Endothelial cell of umbilical vein (primary cell): ENCODE results near the gene ZP4. TPM values are rescaled to one million over a fixed set of nuclear protein-coding genes. Genes with fewer than 3 reads are reported as not detected.

Source experiments
- BruUV-seq: library from RNA; stranded (reverse); fragments of 400-500 nt; replicated peaks from 2 replicates; lab custom pipeline; 2021; lab: Mats Ljungman, UMichigan
- CTCF ChIA-PET: fragments of 300-600, 350-600 bp; sonication (Branson Sonifier 250); formaldehyde crosslinking; loops from one replicate; lab custom pipeline; 2021; ENCODE audit warnings: antibody characterized with exemption, inconsistent platforms; lab: Charles Lee
- POLR2A ChIA-PET: fragments of 300-600, 350-600 bp; sonication (Branson Sonifier 250); formaldehyde crosslinking; loops from one replicate; lab custom pipeline; 2021; ENCODE audit warnings: antibody characterized with exemption, inconsistent platforms; lab: Charles Lee
- DNase-seq: peaks from one replicate; pipeline ENCODE4 v3.0.0-alpha.2; 2011; ENCODE audit warnings: low read depth, low spot score
- FAIRE-seq: peaks from 2 replicates; lab custom pipeline; 2011; peaks lifted over from hg19 to GRCh38; lab: Jason Lieb, UNC
- H2AFZ ChIP-seq: 2 replicates; pipeline ENCODE4 v1.6.0; 2012; ENCODE audit warnings: low read depth, low read length, control low read depth, inconsistent platforms
- H3K27ac ChIP-seq: 2 replicates; pipeline ENCODE4 v1.5.1; 2011; ENCODE audit warnings: low read depth, mild to moderate bottlenecking, control low read depth, low read length, moderate library complexity; ENCODE audit not compliant: insufficient read depth
- H3K27me3 ChIP-seq, 2 experiments: 2 replicates each; pipeline versions ENCODE4 v1.6.0 to v1.6.1; 2011; ENCODE audit warnings: low read length in 2 of 2, mixed read lengths in 1 of 2; ENCODE audit not compliant: control insufficient read depth in 2 of 2, insufficient read depth in 2 of 2
- H3K36me3 ChIP-seq, 2 experiments: 2 replicates in 1 of 2; 3 replicates in 1 of 2; pipeline ENCODE4 v1.5.1; 2011; ENCODE audit warnings: low read length in 2 of 2, mild to moderate bottlenecking in 1 of 2, moderate library complexity in 1 of 2; ENCODE audit not compliant: control insufficient read depth in 2 of 2, insufficient read depth in 2 of 2; ENCODE audit errors: extremely low read depth in 1 of 2
- H3K4me1 ChIP-seq: 3 replicates; pipeline ENCODE4 v1.5.1; 2011; ENCODE audit warnings: mild to moderate bottlenecking, low read length; ENCODE audit not compliant: control insufficient read depth, insufficient read depth; ENCODE audit errors: extremely low read depth
- H3K4me2 ChIP-seq: 2 replicates; pipeline ENCODE4 v1.6.1; 2011; ENCODE audit warnings: low read length, control low read depth, mixed read lengths; ENCODE audit not compliant: insufficient read depth
- H3K4me3 ChIP-seq, 3 experiments: fragments of 200-600 bp in 1 of 3; sonication (generic), shearing (Covaris generic) in 1 of 3; replicated peaks in 1 of 3; 2 replicates each; pipeline ENCODE4 v1.5.1; 2011 to 2016; ENCODE audit warnings: control low read depth in 3 of 3, low read length in 3 of 3, mild to moderate bottlenecking in 2 of 3, inconsistent platforms in 1 of 3, low read depth in 1 of 3, moderate library complexity in 1 of 3; ENCODE audit not compliant: insufficient read depth in 1 of 3
- H3K79me2 ChIP-seq: 2 replicates; pipeline ENCODE4 v1.6.0; 2012; ENCODE audit warnings: low read length, inconsistent platforms; ENCODE audit not compliant: control insufficient read depth, insufficient read depth
- H3K9ac ChIP-seq: replicated peaks from 2 replicates; pipeline ENCODE3; 2011; ENCODE audit warnings: low read length, control low read depth; ENCODE audit not compliant: insufficient read depth; ENCODE audit errors: extremely low read depth
- H3K9me1 ChIP-seq: replicated peaks from 3 replicates; pipeline ENCODE4 v1.6.0; 2011; ENCODE audit warnings: mild to moderate bottlenecking, low read length; ENCODE audit not compliant: control insufficient read depth, insufficient read depth; ENCODE audit errors: extremely low read depth
- H3K9me3 ChIP-seq: replicated peaks from 2 replicates; pipeline ENCODE4 v1.5.1; 2012; ENCODE audit warnings: low read length, inconsistent platforms; ENCODE audit not compliant: control insufficient read depth, insufficient read depth
- H4K20me1 ChIP-seq: replicated peaks from 2 replicates; pipeline ENCODE3; 2011; ENCODE audit warnings: mild to moderate bottlenecking, low read length; ENCODE audit not compliant: control insufficient read depth, insufficient read depth; ENCODE audit errors: extremely low read depth
- EZH2 ChIP-seq: IDR thresholded peaks from 2 replicates; pipeline ENCODE4 v1.6.1; 2012; ENCODE audit warnings: borderline replicate concordance, low read depth, mild to moderate bottlenecking, moderate library complexity, low read length, inconsistent platforms; ENCODE audit not compliant: severe bottlenecking
- FOS ChIP-seq: IDR thresholded peaks from 2 replicates; pipeline ENCODE4 v1.6.1; 2011; ENCODE audit warnings: mild to moderate bottlenecking, low read length, moderate library complexity, borderline replicate concordance; ENCODE audit not compliant: insufficient read depth
- GATA2 ChIP-seq: IDR thresholded peaks from 2 replicates; pipeline ENCODE4 v1.7.0; 2011; ENCODE audit warnings: low read depth, mild to moderate bottlenecking, moderate library complexity, mixed read lengths, low read length; ENCODE audit not compliant: insufficient read length, insufficient read depth
- JUN ChIP-seq: IDR thresholded peaks from 2 replicates; pipeline ENCODE4 v1.6.1; 2011; ENCODE audit warnings: borderline replicate concordance, low read depth; ENCODE audit not compliant: insufficient read length, insufficient read depth
- MYC ChIP-seq: IDR thresholded peaks from one replicate; pipeline ENCODE4 v1.6.1; 2011; ENCODE audit warnings: mild to moderate bottlenecking, low read depth, low read length
- POLR2A ChIP-seq: IDR thresholded peaks from 2 replicates; pipeline ENCODE4 v1.6.1; 2012; ENCODE audit warnings: low read depth, mild to moderate bottlenecking, control low read depth, low read length
- POLR2AphosphoS5 ChIP-seq: IDR thresholded peaks from 2 replicates; pipeline ENCODE4 v1.6.1; 2012; ENCODE audit warnings: low read depth, mild to moderate bottlenecking, control low read depth, low read length, moderate library complexity; ENCODE audit not compliant: insufficient read depth
- dilution Hi-C: fragments of 300-500 bp; cut with MboI; formaldehyde crosslinking; loops from one replicate; pipeline ENCODE4 v1.15.0; 2019; ENCODE audit warnings: low sequenced_read_pairs; ENCODE audit not compliant: extremely low pct_ligation_motif_present
- intact Hi-C: fragments of 100-400 bp; cut with micrococcal nuclease; formaldehyde crosslinking; loops from one replicate; pipeline ENCODE4 v1.10.0; 2022
- polyA plus RNA-seq, 4 experiments: library from polyadenylated mRNA; depleted of rRNA in 3 of 4; stranded (reverse) in 3 of 4; unstranded in 1 of 4; fragments of >200 nt; gene quantifications; 2 replicates each; pipeline versions ENCODE4 v1.2.1 to v1.2.3, GENCODE V29; 2011 to 2012; ENCODE audit warnings: missing spikeins in 1 of 4
- total RNA-seq: library from RNA; stranded (reverse); gene quantifications from 2 replicates; pipeline ENCODE4 v1.2.3, GENCODE V29; 2021
- TF ChIP-seq, protein P1 (sequence below): IDR thresholded peaks from 2 replicates; pipeline ENCODE4 v1.6.1; 2011; ENCODE audit not compliant: insufficient read depth, insufficient read length
- TF ChIP-seq, protein P2 (sequence below), 2 donors: IDR thresholded peaks; 1 replicate in 1 of 2; 2 replicates in 1 of 2; pipeline ENCODE4 v1.5.1; 2011; ENCODE audit warnings: low read length in 2 of 2, mild to moderate bottlenecking in 2 of 2, moderate library complexity in 2 of 2, control low read depth in 1 of 2, inconsistent platforms in 1 of 2, low read depth in 1 of 2; ENCODE audit not compliant: insufficient read depth in 1 of 2; ENCODE audit errors: extremely low read depth in 1 of 2

Gene ZP4
- total and polyA plus RNA-seq, 2 donors (not counting 3 experiments of a cell fraction or from before 2014, with no cell fraction given), result not detected

DNA sequence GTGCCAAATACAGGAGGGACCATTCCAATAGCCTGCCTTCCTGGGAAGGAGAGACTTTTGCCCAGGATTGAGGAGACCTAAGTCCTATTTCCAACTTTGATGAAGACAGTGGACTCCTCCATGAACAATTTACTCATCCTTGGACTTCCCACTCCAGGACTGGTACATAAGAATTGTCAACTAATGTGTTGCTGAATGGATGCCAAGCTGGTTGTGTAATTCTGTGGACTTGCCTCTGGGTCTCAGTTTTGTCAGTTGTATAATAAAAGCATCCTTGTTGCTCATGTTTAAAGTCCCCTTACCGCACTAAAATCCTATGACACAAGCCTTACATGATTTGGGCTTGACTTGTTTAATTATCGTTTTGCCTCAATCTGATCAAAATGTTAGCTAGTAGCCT is 13.2 kb upstream of the ZP4 start:
- Histone ChIP-seq H4K20me1 (no peaks in the 10 kb centered on the region), H3K4me1 (no peaks in the 10 kb centered on the region), H3K9me1 (no peaks in the 10 kb centered on the region), H3K79me2 (no peaks in the 10 kb centered on the region), H3K4me2 (no peak overlapping the region), H3K36me3 (no peaks in the 10 kb centered on the region), H3K9ac (no peak overlapping the region), H3K27ac (no peak overlapping the region), H2AFZ (no peak overlapping the region), H3K9me3 (peaks cover 9% of the 10 kb centered on the region), H3K4me3 (no peak overlapping the region), H3K27me3 (no peaks in the 10 kb centered on the region)
- FAIRE-seq, result no peak
- CTCF ChIA-PET, result no interaction called here
- DNase-seq, result no peak
- POLR2A ChIA-PET, result no interaction called here
- BruUV-seq, result no TSS peak
- TF ChIP-seq, protein P1, sequence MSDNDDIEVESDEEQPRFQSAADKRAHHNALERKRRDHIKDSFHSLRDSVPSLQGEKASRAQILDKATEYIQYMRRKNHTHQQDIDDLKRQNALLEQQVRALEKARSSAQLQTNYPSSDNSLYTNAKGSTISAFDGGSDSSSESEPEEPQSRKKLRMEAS, result no peak
- intact Hi-C loops (no loop called here), dilution Hi-C loops (no loop called here)

DNA sequence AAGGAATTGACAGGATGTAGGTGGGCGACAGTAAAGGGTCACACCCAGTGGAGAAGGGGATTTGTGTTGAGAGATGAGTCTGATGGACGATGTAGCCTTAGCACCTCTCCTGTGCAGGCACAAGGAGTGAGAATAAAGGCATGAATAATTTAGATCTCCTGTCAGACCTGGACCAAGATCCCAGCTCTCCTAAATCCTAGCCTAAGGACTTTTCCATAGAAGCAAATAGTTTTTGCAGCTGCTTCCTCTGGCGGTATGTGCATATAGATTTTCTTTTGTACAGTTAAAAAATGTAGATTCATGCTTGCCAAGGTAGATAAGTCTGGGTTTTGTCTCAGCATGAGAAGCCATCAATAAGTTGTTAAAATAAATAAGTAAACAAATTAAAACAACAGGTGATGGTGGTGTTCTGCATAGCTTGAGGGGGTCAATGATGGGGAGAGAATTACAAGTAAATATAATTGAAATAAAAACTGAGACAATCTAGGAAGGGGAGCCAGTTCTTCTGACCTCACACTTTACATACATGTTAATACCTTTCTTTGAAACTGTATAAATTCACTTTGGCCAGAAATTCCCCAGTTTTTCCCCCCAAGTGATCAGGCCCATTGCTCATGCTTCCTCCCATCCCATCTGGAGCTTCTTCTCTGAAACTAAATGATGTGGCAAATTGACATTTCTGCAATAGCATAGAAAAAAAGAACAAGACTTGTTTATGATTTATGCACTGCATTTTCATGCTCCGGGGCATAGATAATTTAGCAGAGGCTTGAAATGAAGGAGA is 12.4 kb upstream of the ZP4 start:
- no TSS peak for BruUV-seq
- Histone ChIP-seq H3K9me3 (peaks cover 9% of the 10 kb centered on the region), H3K4me2 (no peak overlapping the region), H3K9me1 (no peaks in the 10 kb centered on the region), H3K4me3 (no peak overlapping the region), H3K27me3 (no peaks in the 10 kb centered on the region), H3K4me1 (no peaks in the 10 kb centered on the region), H3K9ac (no peak overlapping the region), H3K27ac (no peak overlapping the region), H3K36me3 (no peaks in the 10 kb centered on the region), H2AFZ (no peak overlapping the region), H4K20me1 (no peaks in the 10 kb centered on the region), H3K79me2 (no peaks in the 10 kb centered on the region)
- CTCF ChIA-PET, result no interaction called here
- FAIRE-seq (no peak), DNase-seq (no peak)
- POLR2A ChIA-PET, result no interaction called here
- intact Hi-C loops (no loop called here), dilution Hi-C loops (no loop called here)
- no peak for TF ChIP-seq MYC
- TF ChIP-seq GATA2, result no peak
- TF ChIP-seq, protein P1, result no peak
- TF ChIP-seq, protein P2, sequence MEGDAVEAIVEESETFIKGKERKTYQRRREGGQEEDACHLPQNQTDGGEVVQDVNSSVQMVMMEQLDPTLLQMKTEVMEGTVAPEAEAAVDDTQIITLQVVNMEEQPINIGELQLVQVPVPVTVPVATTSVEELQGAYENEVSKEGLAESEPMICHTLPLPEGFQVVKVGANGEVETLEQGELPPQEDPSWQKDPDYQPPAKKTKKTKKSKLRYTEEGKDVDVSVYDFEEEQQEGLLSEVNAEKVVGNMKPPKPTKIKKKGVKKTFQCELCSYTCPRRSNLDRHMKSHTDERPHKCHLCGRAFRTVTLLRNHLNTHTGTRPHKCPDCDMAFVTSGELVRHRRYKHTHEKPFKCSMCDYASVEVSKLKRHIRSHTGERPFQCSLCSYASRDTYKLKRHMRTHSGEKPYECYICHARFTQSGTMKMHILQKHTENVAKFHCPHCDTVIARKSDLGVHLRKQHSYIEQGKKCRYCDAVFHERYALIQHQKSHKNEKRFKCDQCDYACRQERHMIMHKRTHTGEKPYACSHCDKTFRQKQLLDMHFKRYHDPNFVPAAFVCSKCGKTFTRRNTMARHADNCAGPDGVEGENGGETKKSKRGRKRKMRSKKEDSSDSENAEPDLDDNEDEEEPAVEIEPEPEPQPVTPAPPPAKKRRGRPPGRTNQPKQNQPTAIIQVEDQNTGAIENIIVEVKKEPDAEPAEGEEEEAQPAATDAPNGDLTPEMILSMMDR (IDR thresholded peaks at IDR 0.05; ENCODE audit: extremely low read depth in 1 of 2, insufficient read depth in 1 of 2, low read depth in 1 of 2, low read length in 2 of 2), result no peak
- TF ChIP-seq EZH2, result no peak
- TF ChIP-seq FOS, result no peak
- no peak for TF ChIP-seq POLR2A
- TF ChIP-seq JUN, result no peak
- TF ChIP-seq POLR2AphosphoS5, result no peak
